HCT116 (cell line): ENCODE measurements around the gene CLEC4C. TPM values are rescaled to one million over a fixed set of nuclear protein-coding genes. Genes with fewer than 3 reads are reported as not detected.
"Not testable (repeated sequence)": the region's sequence is repeated elsewhere in the genome, so short reads cannot be mapped to it uniquely, and the experiment has no call there.

Source experiments
- ATAC-seq: fragments of 200-7000 bp; cut with Tn5 transposase; 2 replicates; pipeline ENCODE4 v1.9.1; 2020; ENCODE audit warnings: mild to moderate bottlenecking, moderate library complexity
- BruUV-seq: library from RNA; stranded (reverse); fragments of 400-500 nt; replicated peaks from 2 replicates; lab custom pipeline; 2021; lab: Mats Ljungman, UMichigan
- CTCF ChIA-PET: fragments of 300-600 bp; sonication (Branson Sonifier 250); formaldehyde crosslinking; loops from one replicate; lab custom pipeline; 2021; ENCODE audit warnings: antibody characterized with exemption; lab: Charles Lee
- POLR2A ChIA-PET: fragments of 300-600, 350-600 bp; sonication (Branson Sonifier 250); formaldehyde crosslinking; loops from one replicate; lab custom pipeline; 2021; ENCODE audit warnings: antibody characterized with exemption; lab: Charles Lee
- RAD21 ChIA-PET, 2 experiments: fragments of 300-600 bp; sonication (Branson Sonifier 250); formaldehyde crosslinking; loops; one replicate each; lab custom pipeline; 2023; ENCODE audit warnings: low total read pairs in 2 of 2; ENCODE audit not compliant: uncharacterized antibody in 2 of 2, unreplicated experiment in 2 of 2, low non-redundant PET in 1 of 2; lab: Charles Lee
- DNase-seq: peaks from one replicate; pipeline ENCODE4 v3.0.0-alpha.2; 2010; ENCODE audit warnings: low read depth, low spot score
- H2AFZ ChIP-seq: fragments of 200-600 bp; shearing (Covaris generic), sonication (generic); 2 replicates; pipeline ENCODE4 v1.6.1; 2017; ENCODE audit warnings: low read depth, mixed run types, mixed read lengths, antibody characterized with exemption, low read length; ENCODE audit not compliant: poor library complexity, severe bottlenecking
- H3K27ac ChIP-seq: 2 replicates; pipeline ENCODE4 v1.5.1; 2012; ENCODE audit warnings: low read depth, low read length
- H3K27me3 ChIP-seq: fragments of 200-600 bp; sonication (generic); 2 replicates; pipeline ENCODE4 v1.6.1; 2016; ENCODE audit warnings: mixed run types, low read length, mixed read lengths; ENCODE audit not compliant: insufficient read depth
- H3K36me3 ChIP-seq, 2 experiments: fragments of 200-500 bp in 1 of 2; fragments of 200-600 bp in 1 of 2; sonication (Bioruptor generic) in 1 of 2; sonication (generic) in 1 of 2; 2 replicates each; pipeline versions ENCODE4 v1.5.1 to v1.6.1; 2014 to 2016; ENCODE audit warnings: low read length in 2 of 2, inconsistent platforms in 1 of 2, mixed read lengths in 1 of 2, mixed run types in 1 of 2; ENCODE audit not compliant: insufficient read depth in 2 of 2, control insufficient read depth in 1 of 2
- H3K4me1 ChIP-seq, 2 experiments: fragments of 200-600 bp in 1 of 2; sonication (generic) in 1 of 2; 2 replicates each; pipeline versions ENCODE4 v1.5.1 to v1.6.1; 2012 to 2017; ENCODE audit warnings: low read length in 2 of 2, inconsistent platforms in 1 of 2, mild to moderate bottlenecking in 1 of 2, mixed read lengths in 1 of 2, mixed run types in 1 of 2, moderate library complexity in 1 of 2; ENCODE audit not compliant: insufficient read depth in 2 of 2, control insufficient read depth in 1 of 2
- H3K4me2 ChIP-seq: fragments of 200-600 bp; sonication (generic); 2 replicates; pipeline ENCODE4 v1.6.1; 2017; ENCODE audit warnings: mixed run types, low read length, mixed read lengths
- H3K4me3 ChIP-seq, 2 experiments: fragments of 200-600 bp in 1 of 2; sonication (generic) in 1 of 2; replicated peaks in 1 of 2; 2 replicates each; pipeline ENCODE4 v1.5.1; 2011 to 2016; ENCODE audit warnings: low read length in 2 of 2, control low read depth in 1 of 2, low read depth in 1 of 2, mild to moderate bottlenecking in 1 of 2, mixed read lengths in 1 of 2, mixed run types in 1 of 2
- H3K79me2 ChIP-seq: fragments of 200-600 bp; sonication (generic); 2 replicates; pipeline ENCODE4 v1.6.1; 2017; ENCODE audit warnings: mild to moderate bottlenecking, mixed run types, low read length, moderate library complexity, mixed read lengths; ENCODE audit not compliant: insufficient read depth
- H3K9ac ChIP-seq: fragments of 200-600 bp; sonication (generic); 2 replicates; pipeline ENCODE4 v1.6.1; 2016; ENCODE audit warnings: low read length, mixed read lengths
- H3K9me2 ChIP-seq: fragments of 200-600 bp; sonication (generic), shearing (Covaris generic); 2 replicates; pipeline ENCODE4 v1.6.1; 2017; ENCODE audit warnings: mixed run types, mild to moderate bottlenecking, moderate library complexity; ENCODE audit not compliant: insufficient read depth
- H3K9me3 ChIP-seq, 2 experiments: fragments of 200-500 bp in 1 of 2; fragments of 200-600 bp in 1 of 2; sonication (Bioruptor generic) in 1 of 2; sonication (generic) in 1 of 2; 2 replicates each; pipeline ENCODE4 v1.6.1; 2014 to 2017; ENCODE audit warnings: low read length in 2 of 2, mixed read lengths in 2 of 2, inconsistent platforms in 1 of 2, low read depth in 1 of 2, mild to moderate bottlenecking in 1 of 2, mixed run types in 1 of 2, moderate library complexity in 1 of 2; ENCODE audit not compliant: control insufficient read depth in 1 of 2, insufficient read depth in 1 of 2
- H4K20me1 ChIP-seq: fragments of 200-600 bp; sonication (generic), shearing (Covaris generic); 2 replicates; pipeline ENCODE4 v1.6.1; 2017; ENCODE audit warnings: mixed run types, mild to moderate bottlenecking, moderate library complexity; ENCODE audit not compliant: insufficient read depth
- ELF1 ChIP-seq: IDR thresholded peaks from 2 replicates; pipeline ENCODE4 v1.6.1; 2012; ENCODE audit warnings: low read depth, borderline replicate concordance
- EZH2phosphoT487 ChIP-seq: fragments of 200-600 bp; IDR thresholded peaks from 2 replicates; pipeline ENCODE4 v1.6.1; 2018; ENCODE audit warnings: antibody characterized with exemption, borderline replicate concordance
- FOSL1 ChIP-seq: IDR thresholded peaks from 2 replicates; pipeline ENCODE4 v1.6.1; 2012; ENCODE audit warnings: low read depth
- JUND ChIP-seq: IDR thresholded peaks from 2 replicates; pipeline ENCODE4 v1.6.1; 2012
- MAX ChIP-seq: IDR thresholded peaks from 2 replicates; pipeline ENCODE4 v1.6.1; 2012
- POLR2A ChIP-seq: IDR thresholded peaks from 2 replicates; pipeline ENCODE4 v1.7.0; 2011; ENCODE audit warnings: borderline replicate concordance; ENCODE audit not compliant: insufficient read depth, insufficient read length; ENCODE audit errors: extremely low read depth
- SIN3A ChIP-seq: IDR thresholded peaks from 2 replicates; pipeline ENCODE4 v1.6.1; 2012; ENCODE audit warnings: low read depth
- SP1 ChIP-seq: IDR thresholded peaks from 2 replicates; pipeline ENCODE4 v1.6.1; 2012; ENCODE audit warnings: low read depth
- YY1 ChIP-seq: IDR thresholded peaks from 2 replicates; pipeline ENCODE4 v1.6.1; 2011; ENCODE audit warnings: low read length, low read depth, moderate library complexity, mild to moderate bottlenecking; ENCODE audit not compliant: insufficient replicate concordance; ENCODE audit errors: extremely low read depth
- ZBTB33 ChIP-seq: IDR thresholded peaks from 2 replicates; pipeline ENCODE4 v1.6.1; 2011; ENCODE audit warnings: mild to moderate bottlenecking, low read length, moderate library complexity; ENCODE audit not compliant: insufficient replicate concordance; ENCODE audit errors: extremely low read depth
- ZFX ChIP-seq: fragments of 450-650 bp; IDR thresholded peaks from 2 replicates; pipeline ENCODE4 v1.6.1; 2017
- intact Hi-C: fragments of 100-400 bp; cut with micrococcal nuclease; formaldehyde crosslinking; loops from 2 replicates; pipeline ENCODE4 v1.10.0; 2022
- total RNA-seq: library from RNA; stranded (reverse); gene quantifications from one replicate; pipeline ENCODE4 v1.2.1, GENCODE V29; 2021; ENCODE audit not compliant: unreplicated experiment
- TF ChIP-seq, protein P1 (sequence below): IDR thresholded peaks from 2 replicates; pipeline ENCODE4 v1.6.1; 2012; ENCODE audit warnings: low read depth

CLEC4C gene
- total RNA-seq, 1 experiment from 2014 or later: not detected

DNA sequence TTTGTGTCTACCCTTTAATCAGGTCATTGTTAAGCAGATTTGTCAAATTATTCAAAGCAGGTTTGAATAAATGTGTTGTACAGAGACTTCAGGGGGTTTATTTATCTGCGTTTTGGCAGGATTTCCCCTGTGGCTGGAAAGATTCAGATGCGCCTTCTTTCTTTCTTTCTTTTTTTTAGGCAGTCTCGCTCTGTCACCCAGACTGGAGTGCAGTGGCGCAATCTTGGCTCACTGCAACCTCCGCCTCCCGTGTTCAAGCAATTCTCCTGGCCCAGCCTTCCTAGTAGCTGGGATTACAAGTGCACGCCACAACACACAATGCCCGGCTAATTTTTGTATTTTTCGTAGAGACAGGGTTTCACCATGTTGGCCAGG is 11.6 kb upstream of the CLEC4C start (continued):
- TF ChIP-seq, protein P1, sequence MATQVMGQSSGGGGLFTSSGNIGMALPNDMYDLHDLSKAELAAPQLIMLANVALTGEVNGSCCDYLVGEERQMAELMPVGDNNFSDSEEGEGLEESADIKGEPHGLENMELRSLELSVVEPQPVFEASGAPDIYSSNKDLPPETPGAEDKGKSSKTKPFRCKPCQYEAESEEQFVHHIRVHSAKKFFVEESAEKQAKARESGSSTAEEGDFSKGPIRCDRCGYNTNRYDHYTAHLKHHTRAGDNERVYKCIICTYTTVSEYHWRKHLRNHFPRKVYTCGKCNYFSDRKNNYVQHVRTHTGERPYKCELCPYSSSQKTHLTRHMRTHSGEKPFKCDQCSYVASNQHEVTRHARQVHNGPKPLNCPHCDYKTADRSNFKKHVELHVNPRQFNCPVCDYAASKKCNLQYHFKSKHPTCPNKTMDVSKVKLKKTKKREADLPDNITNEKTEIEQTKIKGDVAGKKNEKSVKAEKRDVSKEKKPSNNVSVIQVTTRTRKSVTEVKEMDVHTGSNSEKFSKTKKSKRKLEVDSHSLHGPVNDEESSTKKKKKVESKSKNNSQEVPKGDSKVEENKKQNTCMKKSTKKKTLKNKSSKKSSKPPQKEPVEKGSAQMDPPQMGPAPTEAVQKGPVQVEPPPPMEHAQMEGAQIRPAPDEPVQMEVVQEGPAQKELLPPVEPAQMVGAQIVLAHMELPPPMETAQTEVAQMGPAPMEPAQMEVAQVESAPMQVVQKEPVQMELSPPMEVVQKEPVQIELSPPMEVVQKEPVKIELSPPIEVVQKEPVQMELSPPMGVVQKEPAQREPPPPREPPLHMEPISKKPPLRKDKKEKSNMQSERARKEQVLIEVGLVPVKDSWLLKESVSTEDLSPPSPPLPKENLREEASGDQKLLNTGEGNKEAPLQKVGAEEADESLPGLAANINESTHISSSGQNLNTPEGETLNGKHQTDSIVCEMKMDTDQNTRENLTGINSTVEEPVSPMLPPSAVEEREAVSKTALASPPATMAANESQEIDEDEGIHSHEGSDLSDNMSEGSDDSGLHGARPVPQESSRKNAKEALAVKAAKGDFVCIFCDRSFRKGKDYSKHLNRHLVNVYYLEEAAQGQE: no peak
- no peak for TF ChIP-seq JUND

GRCh38 chr12:7756993-7757392 is 9.8 kb upstream of the CLEC4C start:
- BruUV-seq: no TSS peak
- Histone ChIP-seq H3K4me1 (peaks cover 0 to 4% of the 10 kb centered on the region in 2 experiments; a peak in 1 of 4 replicates), H3K4me3 (no peak overlapping the region), H3K27ac (no peak overlapping the region), H3K27me3 (no peaks in the 10 kb centered on the region), H2AFZ (no peak overlapping the region), H3K79me2 (no peaks in the 10 kb centered on the region), H4K20me1 (no peaks in the 10 kb centered on the region), H3K4me2 (no peak overlapping the region), H3K9me2 (no peaks in the 10 kb centered on the region), H3K9me3 (no peaks in the 10 kb centered on the region), H3K36me3 (no peaks in the 10 kb centered on the region), H3K9ac (no peak overlapping the region)
- no peak for TF ChIP-seq ZFX
- no peak for TF ChIP-seq MAX
- TF ChIP-seq ZBTB33: no peak
- TF ChIP-seq EZH2phosphoT487: no peak
- TF ChIP-seq FOSL1: no peak
- TF ChIP-seq ELF1: no peak
- TF ChIP-seq SP1: no peak
- no peak for TF ChIP-seq POLR2A
- no peak for TF ChIP-seq SIN3A
- TF ChIP-seq YY1: no peak
- POLR2A ChIA-PET: no interaction called here
- CTCF ChIA-PET: no interaction called here
- DNase-seq: no peak
- no peak for ATAC-seq
- RAD21 ChIA-PET: no interaction called here
- intact Hi-C loops: no loop called here

- BruUV-seq, ATAC-seq, H3K4me2 ChIP-seq, H4K20me1 ChIP-seq, H3K27ac ChIP-seq, intact Hi-C loops, H3K9me2 ChIP-seq, RAD21 ChIA-PET, POLR2A ChIA-PET, H2AFZ ChIP-seq, H3K9ac ChIP-seq, H3K36me3 ChIP-seq, DNase-seq, H3K9me3 ChIP-seq, H3K4me1 ChIP-seq, H3K4me3 ChIP-seq, H3K79me2 ChIP-seq, CTCF ChIA-PET, H3K27me3 ChIP-seq: not testable (repeated sequence)
Measured at GRCh38 chr12:7755668-7756067, 8.5 kb upstream of the CLEC4C start.
